NOMO-1 treated with dmso at 0.1 percent for 144 hours (cell line): Measurements from ENCODE around the gene SUFU.
"Not testable (repeated sequence)": the region's sequence is repeated elsewhere in the genome, so short reads cannot be mapped to it uniquely, and the experiment has no call there.

ENCODE experiments used
- DNase-seq: peaks from one replicate; lab custom pipeline; 2025; ENCODE audit not compliant: unreplicated experiment; lab: John Stamatoyannopoulos, UW

SUFU gene

GRCh38 chr10:102479651-102480050, 24.1 kb upstream of the SUFU start:
- DNase-seq = no peak

- DNase-seq = no peak
Measured at GRCh38 chr10:102480396-102480795, 23.4 kb upstream of the SUFU start.

DNA sequence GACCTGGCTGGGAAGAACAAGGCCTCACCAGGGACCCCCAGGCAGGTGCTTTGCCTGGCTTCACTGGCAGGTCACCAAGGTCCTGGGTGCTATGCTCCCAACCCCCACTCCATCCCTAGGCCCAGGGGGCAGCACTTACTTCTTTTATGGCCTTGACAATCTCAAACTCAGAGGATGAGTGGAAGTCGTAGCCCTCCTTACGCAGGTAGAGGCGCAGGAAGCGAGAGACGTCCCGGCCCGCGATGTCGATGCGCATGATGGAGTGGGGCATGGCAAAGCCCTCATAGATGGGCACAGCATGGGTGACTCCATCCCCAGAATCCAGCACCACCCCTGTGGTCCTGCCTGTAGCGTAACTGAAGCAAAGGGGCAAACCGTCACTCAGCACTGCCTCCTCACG, 19.8 kb upstream of the SUFU start:
- no peak for DNase-seq

DNA sequence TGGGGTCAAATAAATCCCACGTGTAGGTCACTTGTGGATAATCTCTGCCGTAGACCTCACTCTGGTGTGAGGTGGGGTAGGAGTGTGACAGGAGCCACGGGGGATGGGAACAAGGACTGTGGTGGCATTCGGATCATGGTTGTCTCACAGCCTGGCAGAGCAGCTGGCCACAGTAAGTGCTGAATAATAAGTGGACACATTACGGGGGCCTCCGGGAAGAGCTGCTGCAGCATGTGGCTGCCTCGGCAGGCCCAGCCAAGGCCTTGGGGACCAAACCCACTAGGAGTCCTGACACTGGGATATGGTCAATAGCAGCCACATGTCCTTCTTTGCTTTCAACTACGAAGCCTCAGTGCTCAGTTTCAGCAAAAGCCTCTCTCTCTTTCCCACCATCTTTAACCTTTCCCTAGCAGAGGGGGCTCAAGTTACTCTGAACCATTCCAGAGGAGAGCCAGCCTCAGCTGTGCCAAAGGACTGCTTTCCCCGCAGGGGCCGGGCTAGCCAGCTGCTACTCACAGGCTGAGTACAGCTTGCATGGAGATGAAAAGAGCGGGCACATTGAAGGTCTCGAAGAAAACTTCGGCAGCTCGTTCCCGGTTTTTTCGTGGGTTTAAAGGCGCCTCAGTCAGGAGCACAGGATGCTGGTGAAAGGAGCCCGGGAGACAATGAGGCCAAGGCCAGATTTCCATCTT, 18.5 kb upstream of the SUFU start:
- no peak for DNase-seq

DNA sequence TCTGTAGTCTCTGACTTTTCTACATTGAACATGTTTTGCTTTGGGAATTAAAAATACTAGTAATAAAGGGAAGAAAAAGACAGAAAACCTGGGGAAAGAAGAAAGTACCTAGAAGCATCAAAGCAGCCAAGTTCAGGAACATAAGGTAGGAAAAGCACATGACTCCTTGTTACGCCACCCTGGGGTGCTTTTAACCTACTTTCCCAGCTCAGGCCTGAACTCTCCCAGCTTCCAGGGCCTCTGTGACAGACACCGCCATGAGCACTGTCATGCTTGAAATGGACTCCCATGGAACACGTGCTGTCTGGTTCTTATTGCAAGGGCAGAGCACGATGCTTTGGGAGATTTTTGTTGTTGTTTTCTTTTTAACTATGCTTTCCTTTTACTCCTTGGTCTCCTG, 12.6 kb upstream of the SUFU start:
- DNase-seq = no peak

- no peak for DNase-seq
Measured at GRCh38 chr10:102492344-102492939, 11.3 kb upstream of the SUFU start.

DNA sequence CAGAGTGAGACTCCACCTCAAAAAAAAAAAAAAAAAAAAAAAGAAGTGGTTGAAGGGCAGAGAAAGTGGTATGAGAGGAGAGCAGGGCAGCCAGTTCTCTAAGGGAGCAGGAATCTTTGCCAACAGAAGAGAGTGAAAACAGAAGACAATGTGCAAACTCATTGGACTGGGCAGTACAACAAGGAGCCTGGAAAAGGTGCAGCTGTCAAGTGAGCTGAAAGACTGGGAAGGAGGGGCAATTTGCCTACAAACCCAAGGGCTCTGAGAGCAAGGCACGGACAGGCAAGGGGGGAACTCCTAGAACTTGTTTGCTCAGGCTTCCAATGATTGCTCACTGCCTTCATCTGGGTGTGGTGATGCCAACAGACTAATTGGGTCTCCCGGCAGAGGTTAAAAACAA, 10.8 kb upstream of the SUFU start:
- DNase-seq = no peak

- no peak for DNase-seq
Measured at GRCh38 chr10:102493771-102494170, 10.0 kb upstream of the SUFU start.

GRCh38 chr10:102497545-102497944, 6.2 kb upstream of the SUFU start:
- no peak for DNase-seq

DNA sequence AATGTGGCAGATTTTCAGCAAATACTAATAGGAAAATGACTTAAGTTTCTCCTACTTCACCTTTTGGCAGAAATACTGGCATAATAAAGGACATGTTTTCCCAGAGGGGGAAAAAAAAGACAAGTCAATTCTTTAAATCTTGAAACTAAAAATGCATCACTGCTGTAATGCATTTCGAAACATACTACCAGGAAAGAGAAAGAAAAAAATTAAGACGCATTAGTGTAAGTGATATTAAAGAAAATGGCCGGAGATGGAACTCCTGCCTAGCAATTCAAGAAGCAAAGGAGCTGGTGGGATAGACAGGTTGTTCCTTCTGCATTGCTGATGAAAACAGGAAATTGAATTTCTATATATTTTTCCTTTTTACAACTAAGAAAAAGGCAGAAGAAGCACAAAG, 4.4 kb upstream of the SUFU start:
- no peak for DNase-seq

- not testable (repeated sequence) for DNase-seq
Measured at GRCh38 chr10:102500686-102501085, 3.1 kb upstream of the SUFU start.

DNA sequence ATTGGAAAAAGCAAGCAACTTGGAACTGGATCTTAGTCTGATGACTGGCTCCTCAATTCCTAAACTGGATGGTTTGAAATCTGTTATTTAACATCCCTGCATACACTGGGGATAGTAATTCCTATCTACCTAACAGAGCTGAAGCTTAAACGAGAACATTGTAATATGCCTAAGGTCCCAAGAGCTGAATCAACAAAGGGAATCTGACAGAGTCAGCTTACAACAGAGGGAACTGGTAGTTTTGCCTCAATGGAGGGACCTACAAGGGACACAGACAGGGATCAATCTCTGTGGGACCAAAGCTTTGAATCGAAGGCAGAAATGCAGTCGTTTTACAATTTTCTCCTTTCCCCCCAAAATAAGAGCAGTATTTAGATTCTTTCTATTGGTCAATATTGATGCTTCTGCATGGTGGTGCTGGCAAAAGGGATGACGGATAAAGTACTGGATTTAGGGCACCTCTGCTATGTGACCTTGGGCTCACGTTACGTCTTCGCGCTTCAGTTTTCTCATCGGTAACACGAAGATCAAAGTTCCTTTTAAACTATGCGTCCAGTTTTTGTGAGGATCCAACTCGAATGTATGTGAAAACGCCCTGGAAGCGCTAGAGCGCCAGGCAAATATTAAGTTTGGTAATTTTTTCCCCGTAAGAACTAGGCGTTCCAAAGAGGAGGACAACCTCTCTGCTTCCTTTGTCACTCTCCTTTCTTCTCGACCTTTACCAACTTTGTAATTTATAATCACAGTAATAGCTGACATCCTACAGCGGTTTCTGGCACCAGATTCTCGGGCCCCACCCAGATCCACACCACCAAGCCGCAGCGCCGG, 2.4 kb upstream of the SUFU start:
- no peak for DNase-seq

- peak; percentile 99 for DNase-seq
Measured at GRCh38 chr10:102502029-102502336, 1.8 kb upstream of the SUFU start.

GRCh38 chr10:102502337-102503151, 1.2 kb upstream of the SUFU start, which contains the start of gene ACTR1A:
Gene ACTR1A, minus strand, starts transcription at chr10:102502712. Its CDS starts 65 bp downstream, at chr10:102502647.
- DNase-seq = peak; percentile 94

- DNase-seq = peak; percentile 46
Measured at GRCh38 chr10:102504179-102504975, 605 bp downstream of the SUFU start.

GRCh38 chr10:102504976-102505300, 1.2 kb downstream of the SUFU start:
- no peak for DNase-seq

DNA sequence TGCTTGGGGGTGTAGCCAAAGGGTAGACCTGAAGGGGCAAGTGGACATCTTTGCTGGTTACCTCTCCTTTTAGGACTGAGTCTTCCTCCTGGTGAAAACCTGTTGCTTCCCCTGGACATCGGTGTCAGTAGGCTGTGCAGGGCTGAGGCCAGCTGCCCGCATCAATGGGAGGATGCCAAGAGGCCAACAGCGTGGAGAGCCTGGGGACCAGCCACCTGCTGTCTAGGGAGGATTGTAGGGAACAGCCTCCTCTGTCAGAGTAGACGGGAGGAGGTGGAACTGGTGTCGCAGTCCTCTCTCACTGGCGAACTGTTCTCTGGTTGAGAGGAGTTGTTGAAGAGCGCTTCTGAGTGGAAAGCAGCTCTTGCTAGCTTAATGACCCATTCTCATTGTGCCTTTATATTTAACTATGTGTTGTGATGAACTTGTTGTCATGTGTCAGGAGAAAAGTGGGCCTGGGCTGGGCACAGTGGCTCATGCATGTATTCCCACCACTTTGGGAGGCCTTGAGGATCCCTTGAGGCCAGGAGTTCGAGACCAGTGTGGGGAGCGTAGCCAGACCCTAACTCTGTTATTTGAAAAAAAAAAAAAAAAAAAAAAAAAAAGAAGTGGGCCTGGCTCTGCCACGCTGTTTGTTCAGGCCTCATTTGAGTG, 1.8 kb downstream of the SUFU start:
- DNase-seq = no peak

DNA sequence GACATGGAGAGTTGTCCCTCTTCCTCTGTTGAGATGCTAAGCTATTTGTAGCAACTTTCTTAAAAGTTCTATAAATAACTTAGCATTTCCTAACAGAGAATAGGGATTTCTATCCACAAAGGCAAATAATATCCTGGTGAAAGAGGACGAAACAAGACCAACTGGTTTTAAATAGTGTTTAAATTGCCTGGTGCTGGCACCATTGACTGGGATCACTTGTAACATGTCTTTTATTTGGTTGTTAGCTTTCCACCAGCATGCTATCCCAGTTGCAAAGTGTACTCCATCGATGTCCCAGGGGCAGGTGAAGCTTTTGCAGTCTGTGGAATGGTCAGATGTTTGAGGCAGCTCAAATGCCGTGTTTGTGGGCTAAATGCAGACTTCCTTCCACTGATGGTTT, 3.7 kb downstream of the SUFU start:
- no peak for DNase-seq

- DNase-seq = no peak
Measured at GRCh38 chr10:102508506-102508905, 4.7 kb downstream of the SUFU start.

- DNase-seq = peak; percentile 21
Measured at GRCh38 chr10:102509387-102509786, 5.6 kb downstream of the SUFU start.
